Measurements from ENCODE around the gene MACF1. TPM values are rescaled to one million over a fixed set of nuclear protein-coding genes. Genes with fewer than 3 reads are reported as not detected.

Gene MACF1
- total RNA-seq, 4 donors from 2014 or later: 187 to 436 (median 261) TPM

DNA sequence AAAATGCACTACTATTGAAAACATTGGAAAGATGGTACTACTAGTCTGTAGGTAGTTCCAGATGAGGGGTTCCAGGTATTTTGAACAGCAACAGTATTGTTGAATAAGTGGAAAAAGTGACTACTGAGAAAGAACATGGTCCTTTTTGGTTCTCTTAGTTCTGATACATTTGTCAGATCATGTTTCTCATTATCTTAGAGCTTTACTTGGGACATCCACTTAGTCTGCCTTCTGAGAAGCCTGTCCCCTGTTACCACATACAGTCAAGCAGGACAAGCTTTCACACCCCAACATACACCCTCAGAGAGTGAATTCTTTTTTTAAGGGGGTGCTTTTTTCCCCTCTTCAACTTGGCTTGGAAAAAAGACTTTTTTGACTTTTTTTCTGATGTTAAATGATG lies 41.0 kb upstream of the MACF1 start:
- peaks cover 0 to 16% (median 1%) of the 10 kb centered on the region in 4 donors for H3K4me1 ChIP-seq
- TF ChIP-seq POLR2A (IDR thresholded peaks at IDR 0.05): no peak
- TF ChIP-seq, protein P1, sequence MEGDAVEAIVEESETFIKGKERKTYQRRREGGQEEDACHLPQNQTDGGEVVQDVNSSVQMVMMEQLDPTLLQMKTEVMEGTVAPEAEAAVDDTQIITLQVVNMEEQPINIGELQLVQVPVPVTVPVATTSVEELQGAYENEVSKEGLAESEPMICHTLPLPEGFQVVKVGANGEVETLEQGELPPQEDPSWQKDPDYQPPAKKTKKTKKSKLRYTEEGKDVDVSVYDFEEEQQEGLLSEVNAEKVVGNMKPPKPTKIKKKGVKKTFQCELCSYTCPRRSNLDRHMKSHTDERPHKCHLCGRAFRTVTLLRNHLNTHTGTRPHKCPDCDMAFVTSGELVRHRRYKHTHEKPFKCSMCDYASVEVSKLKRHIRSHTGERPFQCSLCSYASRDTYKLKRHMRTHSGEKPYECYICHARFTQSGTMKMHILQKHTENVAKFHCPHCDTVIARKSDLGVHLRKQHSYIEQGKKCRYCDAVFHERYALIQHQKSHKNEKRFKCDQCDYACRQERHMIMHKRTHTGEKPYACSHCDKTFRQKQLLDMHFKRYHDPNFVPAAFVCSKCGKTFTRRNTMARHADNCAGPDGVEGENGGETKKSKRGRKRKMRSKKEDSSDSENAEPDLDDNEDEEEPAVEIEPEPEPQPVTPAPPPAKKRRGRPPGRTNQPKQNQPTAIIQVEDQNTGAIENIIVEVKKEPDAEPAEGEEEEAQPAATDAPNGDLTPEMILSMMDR (IDR thresholded peaks at IDR 0.05): no peak
- H3K4me3 ChIP-seq: no peak overlapping the region
- no peak overlapping the region for H3K27ac ChIP-seq
- DNase-seq: no peak
- H3K27me3 ChIP-seq: no peaks in the 10 kb centered on the region
- H3K9me3 ChIP-seq: no peaks in the 10 kb centered on the region
- no peaks in the 10 kb centered on the region for H3K36me3 ChIP-seq

DNA sequence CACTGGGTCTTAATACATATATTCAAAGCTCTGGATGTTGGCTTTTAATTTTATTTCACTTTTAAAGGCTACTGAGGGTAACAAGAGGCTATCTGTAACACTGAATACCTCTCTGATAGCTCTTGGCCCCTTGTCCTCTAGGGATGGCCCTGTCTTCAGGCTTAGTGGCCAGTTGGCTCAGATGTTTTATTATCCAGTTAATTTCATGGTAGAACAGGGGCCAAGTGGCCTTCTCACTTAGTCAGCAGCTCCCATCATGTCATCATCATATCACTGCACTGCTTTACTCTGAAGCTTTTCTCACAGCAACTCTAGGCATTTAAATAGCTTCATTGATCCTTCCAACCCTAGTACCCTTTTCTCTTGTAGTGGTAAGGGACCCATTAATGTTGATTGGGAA lies 40.2 kb upstream of the MACF1 start:
- no peaks in the 10 kb centered on the region for H3K9me3 ChIP-seq
- no peak for DNase-seq
- no peaks in the 10 kb centered on the region for H3K36me3 ChIP-seq
- H3K4me3 ChIP-seq: no peak overlapping the region
- H3K4me1 ChIP-seq: peaks cover 0 to 8% (median 0%) of the 10 kb centered on the region in 4 donors
- no peak for TF ChIP-seq POLR2A (IDR thresholded peaks at IDR 0.05)
- TF ChIP-seq, protein P1 (IDR thresholded peaks at IDR 0.05): no peak
- H3K27ac ChIP-seq: no peak overlapping the region
- H3K27me3 ChIP-seq: no peaks in the 10 kb centered on the region

DNA sequence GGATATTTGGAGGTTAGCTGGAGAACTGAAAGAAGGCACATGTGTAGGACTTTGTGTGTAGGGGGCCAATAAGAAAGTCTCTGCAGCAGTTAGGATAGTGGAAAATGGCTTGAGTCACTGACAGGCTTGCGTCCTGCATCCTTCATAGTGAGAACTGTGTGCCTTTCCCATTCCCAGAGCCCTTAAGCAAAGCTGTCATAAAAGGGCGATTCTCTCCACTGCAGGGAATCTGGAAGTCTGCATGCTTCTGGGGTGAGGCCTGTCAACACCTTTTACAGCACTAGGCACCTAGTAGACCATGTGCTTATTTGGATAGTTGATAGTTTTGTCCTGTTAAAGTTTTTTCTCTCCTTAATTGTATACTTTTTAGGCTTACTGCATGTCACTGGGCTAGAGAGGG lies 39.4 kb upstream of the MACF1 start:
- Histone ChIP-seq H3K36me3 (no peaks in the 10 kb centered on the region), H3K27ac (no peak overlapping the region), H3K4me1 (peaks cover 0 to 7% (median 0%) of the 10 kb centered on the region in 4 donors), H3K27me3 (no peaks in the 10 kb centered on the region), H3K4me3 (no peak overlapping the region), H3K9me3 (no peaks in the 10 kb centered on the region)
- TF ChIP-seq POLR2A (IDR thresholded peaks at IDR 0.05): no peak
- TF ChIP-seq, protein P1 (IDR thresholded peaks at IDR 0.05): no peak
- DNase-seq: no peak

DNA sequence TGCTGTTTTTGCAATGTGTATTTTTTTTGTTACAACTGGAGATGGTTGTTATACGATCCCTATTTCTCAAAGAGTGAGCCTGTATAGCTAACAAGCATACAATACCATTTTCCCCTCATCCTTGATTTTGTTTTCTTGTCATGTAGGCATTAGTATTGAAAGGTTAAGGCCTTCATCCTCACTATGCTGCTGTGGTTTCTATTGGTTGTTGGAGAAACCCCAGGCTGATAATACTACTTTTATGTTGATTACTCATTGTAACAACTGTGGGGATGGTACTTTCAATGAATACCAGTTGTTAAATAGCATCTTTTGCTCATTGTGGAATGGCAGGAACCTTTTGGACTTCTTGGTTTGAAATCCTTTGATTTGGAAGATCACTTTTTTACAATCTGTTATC lies 39.0 kb upstream of the MACF1 start:
- no peak for TF ChIP-seq POLR2A (IDR thresholded peaks at IDR 0.05)
- TF ChIP-seq, protein P1 (IDR thresholded peaks at IDR 0.05): no peak
- no peak overlapping the region for H3K4me3 ChIP-seq
- DNase-seq: no peak
- H3K9me3 ChIP-seq: no peaks in the 10 kb centered on the region
- H3K27me3 ChIP-seq: no peaks in the 10 kb centered on the region
- H3K27ac ChIP-seq: no peak overlapping the region
- no peaks in the 10 kb centered on the region for H3K36me3 ChIP-seq
- H3K4me1 ChIP-seq: peaks cover 0 to 7% (median 0%) of the 10 kb centered on the region in 4 donors

DNA sequence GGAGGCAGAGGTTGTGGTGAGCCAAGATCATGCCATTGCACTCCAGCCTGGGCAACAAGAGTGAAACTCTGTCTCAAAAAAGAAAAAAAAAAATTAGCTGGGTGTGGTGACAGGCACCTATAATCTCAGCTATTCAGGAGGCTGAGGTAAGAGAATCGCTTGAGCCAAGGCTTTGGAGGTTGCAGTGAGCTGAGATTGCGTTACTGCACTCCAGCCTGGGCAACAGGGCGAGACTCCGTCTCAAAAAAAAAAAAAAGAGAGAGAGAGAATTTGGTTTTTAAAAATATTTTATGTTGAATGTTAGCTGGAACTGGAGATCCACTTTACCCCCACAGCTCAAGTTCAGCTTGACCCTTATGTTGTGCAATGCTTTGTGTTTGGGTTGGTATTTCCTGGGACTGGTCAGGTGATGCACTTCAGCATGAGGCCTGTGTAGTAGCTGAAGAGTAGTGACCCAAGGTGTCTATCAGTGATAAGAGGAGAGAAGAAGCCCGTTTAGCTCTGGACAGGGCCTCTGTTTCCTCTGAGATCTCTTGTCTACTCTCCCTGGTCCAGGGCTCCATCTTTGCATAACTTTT lies 36.8 kb upstream of the MACF1 start:
- TF ChIP-seq, protein P1 (IDR thresholded peaks at IDR 0.05): no peak
- TF ChIP-seq POLR2A (IDR thresholded peaks at IDR 0.05): no peak
- Histone ChIP-seq H3K27ac (no peak overlapping the region), H3K27me3 (no peaks in the 10 kb centered on the region), H3K4me1 (peaks cover 0 to 7% (median 0%) of the 10 kb centered on the region in 4 donors), H3K9me3 (no peaks in the 10 kb centered on the region), H3K4me3 (no peak overlapping the region), H3K36me3 (no peaks in the 10 kb centered on the region)
- no peak for DNase-seq
